GM18861 (cell line): Measurements from ENCODE around the gene KIAA0753.
A peak's percentile ranks its signal among the peaks of the same experiment; 100 is the strongest.
"Not testable (repeated sequence)": the region's sequence is repeated elsewhere in the genome, so short reads cannot be mapped to it uniquely, and the experiment has no call there.

Experiments
- ATAC-seq: cut with Tn5 transposase; IDR thresholded peaks from one replicate; pipeline ENCODE4 v1.9.1; 2021; ENCODE audit not compliant: unreplicated experiment

Gene KIAA0753

GRCh38 chr17:6668727-6669425, 28.4 kb upstream of the KIAA0753 start:
- ATAC-seq = no peak

GRCh38 chr17:6668219-6668618, 27.7 kb upstream of the KIAA0753 start:
- ATAC-seq = no peak

GRCh38 chr17:6667516-6667915, 27.0 kb upstream of the KIAA0753 start:
- no peak for ATAC-seq

- no peak for ATAC-seq
These were observed 26.0 kb upstream of the KIAA0753 start for GRCh38 chr17:6666557-6666956.

GRCh38 chr17:6666077-6666521, 25.6 kb upstream of the KIAA0753 start:
- ATAC-seq = no peak

- ATAC-seq = not testable (repeated sequence)
These were observed 22.7 kb upstream of the KIAA0753 start for GRCh38 chr17:6663200-6663599.

- no peak for ATAC-seq
These were observed 20.9 kb upstream of the KIAA0753 start for GRCh38 chr17:6661464-6661848.

- ATAC-seq = peak; percentile 62
These were observed 20.4 kb upstream of the KIAA0753 start for GRCh38 chr17:6660805-6661463.

- no peak for ATAC-seq
These were observed 19.6 kb upstream of the KIAA0753 start for GRCh38 chr17:6660101-6660500.

GRCh38 chr17:6658411-6658810, 17.9 kb upstream of the KIAA0753 start:
- ATAC-seq = not testable (repeated sequence)

GRCh38 chr17:6657633-6658287, 17.2 kb upstream of the KIAA0753 start:
- no peak for ATAC-seq

GRCh38 chr17:6656797-6657632, 16.5 kb upstream of the KIAA0753 start:
- ATAC-seq = not testable (repeated sequence)

- ATAC-seq = not testable (repeated sequence)
These were observed 15.3 kb upstream of the KIAA0753 start for GRCh38 chr17:6655732-6656361.

- no peak for ATAC-seq
These were observed 14.6 kb upstream of the KIAA0753 start for GRCh38 chr17:6654841-6655731.

- no peak for ATAC-seq
These were observed 11.5 kb upstream of the KIAA0753 start for GRCh38 chr17:6651919-6652452.

- ATAC-seq = peak; percentile 73
These were observed 10.9 kb upstream of the KIAA0753 start, which contains the start of the genes C17orf100 and MED31 for GRCh38 chr17:6651354-6651918. Gene C17orf100, plus strand, starts transcription at chr17:6651762. Its CDS starts 152 bp downstream, at chr17:6651914. Gene MED31, minus strand, starts transcription at chr17:6651605. Its CDS starts 77 bp downstream, at chr17:6651528.

GRCh38 chr17:6648181-6648580, 7.7 kb upstream of the KIAA0753 start:
- ATAC-seq = no peak

- no peak for ATAC-seq
These were observed 3.1 kb upstream of the KIAA0753 start for GRCh38 chr17:6643451-6644125.
